GM19395 (cell line): ENCODE data around the gene SLC35E2B.

Experiments
- ATAC-seq: cut with Tn5 transposase; IDR thresholded peaks from one replicate; pipeline ENCODE4 v1.9.1; 2021; ENCODE audit warnings: mild to moderate bottlenecking, moderate library complexity; ENCODE audit not compliant: unreplicated experiment

The SLC35E2B gene

GRCh38 chr1:1615256-1616044 lies 77.1 kb downstream of the SLC35E2B start, which contains the start of gene MIB2:
Gene MIB2 (plus strand): TSS chr1:1615500. CDS start chr1:1623453, 7,953 bp downstream.
- ATAC-seq: peak; percentile 77

- ATAC-seq: no peak
Observed at GRCh38 chr1:1614954-1615255, 77.7 kb downstream of the SLC35E2B start.

GRCh38 chr1:1614204-1614953 lies 78.2 kb downstream of the SLC35E2B start:
- ATAC-seq: no peak

GRCh38 chr1:1613509-1614082 lies 79.0 kb downstream of the SLC35E2B start:
- ATAC-seq: no peak

- no peak for ATAC-seq
Observed at GRCh38 chr1:1612104-1612400, 80.5 kb downstream of the SLC35E2B start.

GRCh38 chr1:1610796-1611195 lies 81.8 kb downstream of the SLC35E2B start:
- ATAC-seq: no peak

- no peak for ATAC-seq
Observed at GRCh38 chr1:1609822-1610485, 82.6 kb downstream of the SLC35E2B start.
